Activated CD4-positive, alpha-beta T cell treated with anti-CD3 and anti-CD28 coated beads, Interleukin-2, amount 50 U/mL, for 1 hour (primary cell): Measurements from ENCODE around the gene RNF213.
"Not testable (repeated sequence)": the region's sequence is repeated elsewhere in the genome, so short reads cannot be mapped to it uniquely, and the experiment has no call there.

Experiments used
- DNase-seq: peaks from one replicate; pipeline ENCODE4 v3.0.0-alpha.2; 2020

Gene RNF213

DNA sequence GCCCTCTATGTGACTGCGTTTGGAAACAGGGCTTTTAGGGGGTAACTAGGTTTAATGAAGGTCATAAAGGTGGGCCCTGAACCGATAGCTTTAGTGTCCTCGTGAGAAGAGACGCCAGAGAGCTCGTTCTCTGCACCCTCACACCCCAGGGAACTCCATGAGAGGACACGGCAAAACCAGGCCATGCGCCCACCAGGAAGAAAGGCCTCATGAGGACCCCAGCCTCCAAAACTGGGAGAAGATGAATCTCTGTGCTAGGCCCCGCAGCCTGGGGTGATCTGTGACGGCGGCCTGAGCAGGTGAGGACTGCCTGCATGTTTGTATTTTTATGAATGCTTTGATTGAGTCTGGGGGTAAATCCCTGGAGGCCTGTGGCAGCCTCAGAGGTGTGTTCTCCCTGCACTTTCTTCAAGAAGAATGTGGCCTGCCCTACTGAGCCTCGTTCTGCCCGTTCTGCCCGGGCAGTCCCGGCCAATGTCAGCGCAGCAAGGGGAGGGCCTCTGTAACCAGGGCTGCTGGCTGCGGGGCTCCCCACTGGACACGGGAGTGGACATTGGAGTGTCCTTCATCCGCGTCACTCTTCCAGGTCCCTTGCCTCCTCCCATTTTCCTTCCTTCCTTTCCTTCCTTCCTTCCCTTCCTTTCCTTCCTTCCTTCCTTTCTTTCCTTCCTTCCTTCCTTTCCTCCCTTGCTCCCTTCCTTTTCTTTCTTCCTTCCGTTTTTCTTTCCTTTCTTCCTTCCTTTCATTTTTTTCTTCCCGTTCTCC is 6.8 kb upstream of the RNF213 start:
- DNase-seq: no peak

DNA sequence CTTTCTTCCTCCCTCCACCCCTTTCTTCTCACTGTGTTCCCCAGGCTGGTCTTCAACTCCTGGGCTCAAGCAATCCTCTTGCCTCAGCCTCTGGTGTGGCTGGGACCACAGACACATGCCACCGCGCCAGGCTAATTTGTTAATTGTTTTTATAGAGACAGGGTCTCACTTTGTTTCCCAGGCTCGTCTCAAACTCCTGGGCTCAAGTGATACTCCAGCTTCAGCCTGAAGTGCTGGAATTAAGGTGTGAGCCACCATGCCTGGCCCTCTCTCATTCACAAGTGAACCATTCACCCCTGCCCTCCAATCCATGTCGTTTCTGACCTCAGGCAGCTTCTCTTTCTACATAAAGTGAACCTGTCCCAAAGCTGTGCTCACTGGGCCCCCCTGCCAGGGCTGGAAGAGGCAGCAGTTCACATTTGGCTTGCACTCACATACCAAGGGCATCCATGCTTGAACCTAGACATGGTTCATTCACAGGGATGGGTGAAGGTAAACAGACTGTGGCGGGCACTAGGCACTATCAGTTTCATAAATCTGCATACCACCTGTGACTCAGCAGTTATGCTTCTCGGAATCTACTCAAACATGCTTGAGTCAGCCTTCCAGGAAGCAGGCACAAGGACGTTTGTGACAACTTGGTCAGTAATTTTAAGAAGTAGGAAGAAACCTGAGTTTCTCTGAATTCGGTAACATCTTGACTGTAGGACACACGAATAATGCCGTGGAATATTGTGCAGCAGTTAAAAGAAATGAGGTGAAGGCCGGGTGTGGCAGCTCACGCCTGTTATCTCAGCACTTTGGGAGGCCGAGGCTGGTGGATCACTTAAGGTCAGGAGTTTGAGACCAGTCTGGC is 6.0 kb upstream of the RNF213 start:
- peak; percentile 38 for DNase-seq

GRCh38 chr17:80256034-80256350 is 4.7 kb upstream of the RNF213 start:
- DNase-seq: no peak

DNA sequence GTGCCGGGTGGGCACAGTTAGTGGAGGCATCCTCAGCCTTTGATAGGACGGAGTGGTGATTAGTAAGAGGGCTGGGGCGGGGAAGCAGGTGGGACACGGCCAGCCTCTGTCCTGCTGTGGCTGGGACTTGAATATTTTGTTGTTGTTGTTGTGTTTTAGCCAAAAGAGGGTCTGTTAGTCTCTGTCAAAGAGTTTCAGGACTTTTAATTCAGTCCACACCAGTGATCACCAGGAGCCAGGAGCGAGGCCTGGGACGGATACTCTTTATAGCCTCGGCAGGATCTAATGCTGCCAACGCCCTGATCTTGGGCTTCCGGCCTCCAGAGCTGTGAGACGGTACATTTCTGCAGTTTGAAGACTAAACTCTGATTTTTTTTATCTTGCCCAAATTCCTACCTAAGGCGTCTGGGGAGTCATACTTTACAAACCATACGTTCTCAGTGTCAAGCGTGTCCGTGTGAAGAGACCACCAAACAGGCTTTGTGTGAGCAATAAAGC is 2.9 kb upstream of the RNF213 start:
- DNase-seq: no peak

DNA sequence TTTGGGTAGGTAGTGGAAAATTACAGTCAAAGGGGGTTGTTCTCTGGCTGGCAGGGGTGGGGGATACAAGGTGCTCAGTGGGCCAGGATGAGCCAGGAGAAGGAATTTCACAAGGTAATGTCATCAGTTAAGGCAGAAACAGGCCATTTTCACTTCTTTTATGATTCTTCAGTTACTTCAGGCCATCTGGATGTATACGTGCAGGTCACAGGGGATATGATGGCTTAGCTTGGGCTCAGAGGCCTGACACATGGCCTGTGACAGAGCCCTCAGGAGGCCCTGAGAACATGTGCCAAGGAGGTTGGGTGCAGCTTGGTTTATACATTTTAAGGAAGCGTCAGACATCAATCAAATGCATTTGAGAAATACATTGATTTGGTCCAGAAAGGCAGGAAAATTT is 2.4 kb upstream of the RNF213 start:
- not testable (repeated sequence) for DNase-seq

- DNase-seq: no peak
Observed at GRCh38 chr17:80259457-80260068, 1.1 kb upstream of the RNF213 start.

DNA sequence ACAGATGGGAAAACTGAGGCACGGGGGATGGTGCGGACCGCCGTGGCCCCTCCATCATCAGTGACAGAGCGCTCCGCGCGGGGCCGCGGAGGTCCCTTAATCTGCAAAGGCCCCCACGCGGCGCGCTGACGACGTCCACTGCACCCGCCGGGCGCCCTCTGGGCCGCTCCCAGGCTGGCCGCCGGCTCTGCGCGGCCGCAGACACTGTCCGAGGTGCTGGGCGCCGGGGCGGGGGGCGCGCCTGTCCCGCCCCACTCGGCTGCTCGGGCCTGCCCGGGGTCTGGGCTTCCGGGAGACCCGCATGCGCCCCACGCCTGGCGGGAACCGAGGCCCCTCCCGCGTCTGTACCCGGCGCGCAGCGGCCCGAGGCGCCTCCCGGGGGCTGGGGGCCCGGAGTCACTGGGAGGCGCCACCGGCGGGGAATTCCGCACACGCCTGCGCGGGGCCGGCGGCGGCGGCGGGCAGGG is 550 bp upstream of the RNF213 start:
- DNase-seq: peak; percentile 79

GRCh38 chr17:80261159-80261894 is 675 bp downstream of the RNF213 start:
- DNase-seq: peak; percentile 67

- no peak for DNase-seq
Observed at GRCh38 chr17:80261895-80262279, 1.2 kb downstream of the RNF213 start.

- no peak for DNase-seq
Observed at GRCh38 chr17:80262291-80262690, 1.6 kb downstream of the RNF213 start.

- no peak for DNase-seq
Observed at GRCh38 chr17:80262775-80263244, 2.2 kb downstream of the RNF213 start.

GRCh38 chr17:80263253-80264204 is 2.9 kb downstream of the RNF213 start:
- DNase-seq: peak; percentile 76

GRCh38 chr17:80264205-80265075 is 3.8 kb downstream of the RNF213 start:
- peak; percentile 49 for DNase-seq

GRCh38 chr17:80265205-80266068 is 4.8 kb downstream of the RNF213 start:
- DNase-seq: peak; percentile 43

- DNase-seq: no peak
Observed at GRCh38 chr17:80267391-80267790, 6.7 kb downstream of the RNF213 start.

- DNase-seq: no peak
Observed at GRCh38 chr17:80268427-80268826, 7.8 kb downstream of the RNF213 start.

- DNase-seq: no peak
Observed at GRCh38 chr17:80269405-80269807, 8.8 kb downstream of the RNF213 start.

- DNase-seq: no peak
Observed at GRCh38 chr17:80270104-80270503, 9.5 kb downstream of the RNF213 start.

DNA sequence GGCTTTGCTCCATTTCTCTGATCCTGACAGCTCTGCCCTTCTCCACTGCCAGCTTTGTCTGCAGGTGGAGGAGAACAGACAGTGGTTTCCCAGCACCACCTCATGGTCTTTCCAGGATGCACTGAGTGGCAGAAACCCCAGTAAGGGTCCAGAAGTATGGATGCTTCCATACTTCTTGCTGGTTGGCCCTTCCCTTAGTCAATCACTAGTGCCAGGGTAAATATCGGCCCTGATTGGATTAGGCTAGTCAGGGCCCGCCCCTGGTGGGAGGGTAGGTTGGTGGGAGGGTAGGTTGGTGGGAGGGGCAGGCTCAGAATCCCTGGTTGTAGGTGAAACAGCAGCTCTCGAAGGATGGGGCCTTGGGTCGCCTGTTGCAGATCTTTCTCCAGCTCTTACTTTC is 10.2 kb downstream of the RNF213 start:
- peak; percentile 42 for DNase-seq
